ENCODE data around the gene WSB1. TPM values are rescaled to one million over a fixed set of nuclear protein-coding genes. Genes with fewer than 3 reads are reported as not detected.

The WSB1 gene
- total and polyA plus RNA-seq, 9 of the 15 experiments (the other 6 are each of a cell fraction or from before 2014, with no cell fraction given), result 22.8 to 229 (median 81.1) TPM

- TF ChIP-seq, protein P1, sequence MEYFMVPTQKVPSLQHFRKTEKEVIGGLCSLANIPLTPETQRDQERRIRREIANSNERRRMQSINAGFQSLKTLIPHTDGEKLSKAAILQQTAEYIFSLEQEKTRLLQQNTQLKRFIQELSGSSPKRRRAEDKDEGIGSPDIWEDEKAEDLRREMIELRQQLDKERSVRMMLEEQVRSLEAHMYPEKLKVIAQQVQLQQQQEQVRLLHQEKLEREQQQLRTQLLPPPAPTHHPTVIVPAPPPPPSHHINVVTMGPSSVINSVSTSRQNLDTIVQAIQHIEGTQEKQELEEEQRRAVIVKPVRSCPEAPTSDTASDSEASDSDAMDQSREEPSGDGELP (CRISPR knock-in tag; IDR thresholded peaks at IDR 0.05; ENCODE audit: borderline replicate concordance), result no peak
- TF ChIP-seq WHSC1 (IDR thresholded peaks at IDR 0.05; ENCODE audit: low read length), result no peak
- no peak for TF ChIP-seq SMARCA5 (IDR thresholded peaks at IDR 0.05)
- TF ChIP-seq RREB1 (CRISPR knock-in tag; IDR thresholded peaks at IDR 0.05), result no peak
- no peak for TF ChIP-seq RBBP5 (IDR thresholded peaks at IDR 0.05; ENCODE audit: borderline replicate concordance, insufficient read depth, low read length, poor library complexity, severe bottlenecking)
- peak; percentile 97 for TF ChIP-seq ZNF395 (CRISPR knock-in tag; IDR thresholded peaks at IDR 0.05)
- TF ChIP-seq BRCA1 (IDR thresholded peaks at IDR 0.05), result no peak
- no peak for TF ChIP-seq BRCA1 (CRISPR knock-in tag; IDR thresholded peaks at IDR 0.05)
- no peak for TF ChIP-seq EP300 (IDR thresholded peaks at IDR 0.05; ENCODE audit: low read length)
- TF ChIP-seq CREBBP (IDR thresholded peaks at IDR 0.05; ENCODE audit: low read depth, low read length), result no peak
- TF ChIP-seq MBD2 (IDR thresholded peaks at IDR 0.05; ENCODE audit: borderline replicate concordance, low read depth), result no peak
- no peak for TF ChIP-seq SUPT5H (IDR thresholded peaks at IDR 0.05)
- no peak for TF ChIP-seq SIN3A (IDR thresholded peaks at IDR 0.05; ENCODE audit: borderline replicate concordance in 2 of 2, control insufficient read depth in 1 of 2, low read depth in 2 of 2, low read length in 2 of 2)
- TF ChIP-seq IRF1 (CRISPR knock-in tag; IDR thresholded peaks at IDR 0.05; ENCODE audit: borderline replicate concordance), result no peak
- no peak for TF ChIP-seq HEY1 (CRISPR knock-in tag; IDR thresholded peaks at IDR 0.05; ENCODE audit: borderline replicate concordance)
- TF ChIP-seq DNMT1 (IDR thresholded peaks at IDR 0.05), result no peak
Measured at GRCh38 chr17:27293359-27293897, 486 bp upstream of the WSB1 start (continued).
